Measurements from ENCODE around the gene CLBA1. TPM values are rescaled to one million over a fixed set of nuclear protein-coding genes. Genes with fewer than 3 reads are reported as not detected.

Gene CLBA1
- under 1 TPM in 2 of 3 donors, not detected in 1; 0.37 to 0.57 TPM for polyA plus RNA-seq

DNA sequence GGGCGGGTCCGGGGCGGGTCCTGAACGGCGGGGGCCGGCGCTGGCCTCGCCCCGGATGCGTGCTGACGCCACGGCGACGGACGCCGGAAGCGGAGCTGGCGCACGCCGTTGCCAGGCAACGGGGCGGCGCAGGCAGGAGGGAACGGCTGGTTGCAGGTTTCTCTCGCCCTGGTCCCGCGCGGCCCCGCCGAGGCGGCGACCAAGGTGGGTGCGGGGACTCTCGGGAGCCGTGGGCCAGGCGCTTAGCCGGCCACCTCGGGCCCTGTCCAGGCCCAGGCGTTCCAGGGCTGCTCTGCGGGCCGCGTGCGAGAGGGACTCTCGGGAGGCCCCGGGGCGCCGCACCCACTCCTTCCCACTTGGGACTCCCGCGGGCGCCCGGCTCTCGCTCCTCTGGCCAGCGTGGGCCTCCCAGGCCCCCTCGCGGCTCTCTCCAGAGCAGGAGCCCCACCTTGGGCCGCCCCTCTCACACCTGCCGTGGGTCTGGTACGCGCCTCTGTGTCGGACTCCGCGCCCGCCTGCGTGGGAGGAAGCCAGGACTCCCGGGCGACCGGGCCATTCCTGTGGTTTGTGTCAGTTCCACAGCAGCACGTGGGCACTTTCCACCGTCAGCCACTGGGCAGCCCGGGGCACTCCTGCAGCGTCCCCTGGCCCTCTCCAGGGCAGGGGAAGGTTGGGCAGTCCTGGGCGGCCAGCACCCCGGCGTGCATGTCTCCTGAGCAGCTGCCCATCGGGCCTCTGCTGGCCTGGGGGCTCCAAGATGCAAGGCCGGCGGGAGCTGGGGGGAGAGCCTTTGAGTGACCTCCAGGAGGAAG lies at the start of gene CLBA1:
Gene CLBA1, plus strand, starts transcription at position 114 of the 812 bp plus-strand sequence. Its CDS starts 644 bp downstream, at position 758.
- peaks cover 3 to 7% (median 4%) of the 10 kb centered on the region in 3 donors for H3K27me3 Mint-ChIP-seq (ENCODE audit: low read depth in 3 of 3)
- DNase-seq: peak; percentile 90 to 93 (median 92)
- peaks cover 0 to 3% (median 0%) of the 10 kb centered on the region in 3 donors for H3K36me3 Mint-ChIP-seq
- H3K9me3 Mint-ChIP-seq: no peaks in the 10 kb centered on the region
- H3K27ac Mint-ChIP-seq: peak within 1 kb of the TSS in 5 of 6 donors; percentile 71 to 90 (median 76)
- peaks cover 5 to 7% of the 10 kb centered on the region in 2 donors for H3K4me1 Mint-ChIP-seq
- H3K4me3 Mint-ChIP-seq: peak within 1 kb of the TSS; percentile 73 to 85 (median 77)

GRCh38 chr14:104935955-104936354 lies 49.6 kb upstream of the CLBA1 start:
- no peaks in the 10 kb centered on the region for H3K9me3 Mint-ChIP-seq
- H3K4me3 Mint-ChIP-seq: no peak overlapping the region
- peaks cover 5 to 10% of the 10 kb centered on the region in 2 donors for H3K4me1 Mint-ChIP-seq
- no peak overlapping the region for H3K27ac Mint-ChIP-seq
- peaks cover 1 to 6% (median 4%) of the 10 kb centered on the region in 3 donors for H3K27me3 Mint-ChIP-seq (ENCODE audit: low read depth in 3 of 3)
- no peak for DNase-seq
- H3K36me3 Mint-ChIP-seq: no peaks in the 10 kb centered on the region

DNA sequence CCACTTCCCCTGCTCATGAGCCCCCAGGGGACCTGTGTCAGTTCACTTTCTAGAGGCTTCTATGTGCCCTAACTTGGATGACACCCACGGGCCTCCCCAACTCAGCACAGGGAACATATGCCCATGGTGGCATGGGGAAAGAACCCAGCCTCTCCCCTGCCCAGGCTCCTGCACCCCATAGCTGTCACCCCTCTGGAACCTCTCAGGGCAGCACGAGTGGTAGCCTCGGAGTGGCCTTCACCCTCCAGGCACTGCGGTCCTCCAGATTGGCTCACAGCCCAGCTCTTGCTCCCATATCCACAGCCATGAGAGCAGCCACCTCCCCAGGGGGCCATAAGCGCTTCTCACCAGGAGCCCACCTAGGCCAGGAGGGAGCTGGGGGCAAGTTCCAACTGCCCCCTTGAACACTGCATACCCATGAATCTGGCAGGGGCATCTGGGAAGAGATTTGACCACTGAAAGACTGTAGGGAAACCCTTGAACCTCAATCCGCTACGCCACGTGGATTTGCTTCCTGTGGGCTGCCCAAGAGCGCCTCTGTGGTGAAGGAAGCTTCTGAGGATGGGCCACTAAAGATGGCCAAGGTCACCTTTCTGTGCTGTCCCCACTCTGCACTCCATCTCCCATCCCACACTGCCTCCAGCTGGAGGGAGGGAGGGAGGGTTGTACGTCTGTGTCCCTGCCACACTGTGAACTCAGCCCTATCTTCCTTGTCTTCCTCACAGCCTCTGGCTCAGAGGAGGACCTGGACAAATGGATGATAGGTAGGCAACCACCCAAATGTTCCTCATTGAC lies 49.0 kb upstream of the CLBA1 start:
- H3K4me1 Mint-ChIP-seq: peaks cover 5 to 10% of the 10 kb centered on the region in 2 donors
- H3K27ac Mint-ChIP-seq: no peak overlapping the region
- H3K36me3 Mint-ChIP-seq: no peaks in the 10 kb centered on the region
- H3K27me3 Mint-ChIP-seq (ENCODE audit: low read depth in 3 of 3): peaks cover 1 to 6% (median 4%) of the 10 kb centered on the region in 3 donors
- DNase-seq: no peak
- H3K9me3 Mint-ChIP-seq: no peaks in the 10 kb centered on the region
- no peak overlapping the region for H3K4me3 Mint-ChIP-seq

- Mint-ChIP-seq H3K4me3 (no peak overlapping the region), H3K36me3 (no peaks in the 10 kb centered on the region), H3K9me3 (no peaks in the 10 kb centered on the region), H3K4me1 (peaks cover 5 to 10% of the 10 kb centered on the region in 2 donors), H3K27me3 (ENCODE audit: low read depth in 3 of 3) (peaks cover 1 to 6% (median 4%) of the 10 kb centered on the region in 3 donors), H3K27ac (no peak overlapping the region)
- no peak for DNase-seq
These were observed 48.4 kb upstream of the CLBA1 start for GRCh38 chr14:104937161-104937560.

DNA sequence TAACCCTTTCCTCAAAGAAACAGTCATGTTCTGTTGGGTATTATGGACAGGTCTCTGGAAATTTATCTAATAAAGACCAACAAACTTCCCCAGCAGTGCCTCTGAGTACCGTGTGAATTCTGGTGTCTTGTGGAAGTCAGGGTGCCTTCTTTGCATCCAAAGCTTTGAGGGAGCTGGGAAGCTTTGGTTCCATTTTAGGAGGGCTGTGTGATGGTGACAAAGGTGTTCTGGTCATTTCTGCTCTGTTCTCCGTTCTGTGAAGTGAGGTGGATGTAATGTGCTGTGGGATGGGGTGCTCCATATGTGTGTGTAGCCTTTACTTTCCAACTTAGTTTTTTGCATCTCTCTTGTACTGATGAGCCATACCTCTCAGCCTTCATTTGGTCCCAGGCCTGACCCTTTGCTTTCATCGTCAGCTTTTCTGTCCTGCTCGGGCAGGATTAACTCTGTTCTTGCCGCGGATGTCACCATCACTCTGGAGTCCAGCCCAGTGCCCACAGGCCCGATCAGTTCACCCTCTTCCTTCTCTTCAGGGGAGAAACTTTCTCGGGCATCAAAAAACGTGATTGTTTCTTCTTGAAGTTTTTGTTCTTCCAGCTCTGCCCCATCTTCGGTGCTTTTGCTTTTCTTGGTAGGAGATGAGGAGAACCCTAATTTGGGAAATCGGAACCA lies 47.8 kb upstream of the CLBA1 start:
- Mint-ChIP-seq H3K27me3 (ENCODE audit: low read depth in 3 of 3) (peaks cover 1 to 6% (median 4%) of the 10 kb centered on the region in 3 donors), H3K9me3 (no peaks in the 10 kb centered on the region), H3K4me1 (peaks cover 5 to 10% of the 10 kb centered on the region in 2 donors), H3K36me3 (no peaks in the 10 kb centered on the region), H3K27ac (no peak overlapping the region), H3K4me3 (no peak overlapping the region)
- DNase-seq: no peak

DNA sequence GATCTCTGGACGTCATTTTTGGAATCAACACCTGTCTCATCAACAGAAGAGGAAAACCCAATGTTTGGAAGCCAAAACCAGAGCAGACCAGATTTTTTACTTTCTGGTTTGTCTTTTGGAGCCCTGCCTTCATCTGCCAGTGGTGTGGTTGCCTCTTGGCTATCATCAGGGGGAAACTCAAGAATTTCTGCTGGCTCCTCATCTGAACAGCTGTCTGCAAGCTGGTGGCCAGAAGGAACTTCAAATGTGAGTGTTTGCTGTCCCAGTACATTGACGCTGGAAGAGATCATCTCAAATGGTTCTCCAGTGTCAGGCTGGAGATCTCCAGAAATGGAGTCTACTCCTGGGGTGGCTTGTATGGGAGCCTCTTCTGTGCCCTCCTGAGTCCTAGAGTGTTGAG lies 47.2 kb upstream of the CLBA1 start:
- Mint-ChIP-seq H3K27ac (no peak overlapping the region), H3K4me1 (peaks cover 5 to 10% of the 10 kb centered on the region in 2 donors), H3K9me3 (no peaks in the 10 kb centered on the region), H3K27me3 (ENCODE audit: low read depth in 3 of 3) (peaks cover 1 to 6% (median 4%) of the 10 kb centered on the region in 3 donors), H3K36me3 (no peaks in the 10 kb centered on the region), H3K4me3 (no peak overlapping the region)
- no peak for DNase-seq

GRCh38 chr14:104938960-104939359 lies 46.6 kb upstream of the CLBA1 start:
- Mint-ChIP-seq H3K27me3 (ENCODE audit: low read depth in 3 of 3) (peaks cover 1 to 6% (median 4%) of the 10 kb centered on the region in 3 donors), H3K36me3 (no peaks in the 10 kb centered on the region), H3K4me1 (peaks cover 5 to 10% of the 10 kb centered on the region in 2 donors), H3K27ac (no peak overlapping the region), H3K4me3 (no peak overlapping the region), H3K9me3 (no peaks in the 10 kb centered on the region)
- no peak for DNase-seq

GRCh38 chr14:104939666-104940410 lies 45.8 kb upstream of the CLBA1 start:
- DNase-seq: no peak
- H3K27ac Mint-ChIP-seq: no peak overlapping the region

GRCh38 chr14:104940526-104941150 lies 45.0 kb upstream of the CLBA1 start:
- no peak overlapping the region for H3K27ac Mint-ChIP-seq
- no peak overlapping the region for H3K4me3 Mint-ChIP-seq
- H3K4me1 Mint-ChIP-seq: no peaks in the 10 kb centered on the region
- no peaks in the 10 kb centered on the region for H3K9me3 Mint-ChIP-seq
- H3K27me3 Mint-ChIP-seq (ENCODE audit: low read depth in 3 of 3): peaks cover 0 to 6% (median 1%) of the 10 kb centered on the region in 3 donors
- no peak for DNase-seq
- H3K36me3 Mint-ChIP-seq: no peaks in the 10 kb centered on the region

More at GRCh38 chr14:104939666-104940410, 45.8 kb upstream of the CLBA1 start:
- H3K9me3 Mint-ChIP-seq: no peaks in the 10 kb centered on the region
- peaks cover 2 to 4% of the 10 kb centered on the region in 2 donors for H3K4me1 Mint-ChIP-seq
- H3K27me3 Mint-ChIP-seq (ENCODE audit: low read depth in 3 of 3): peaks cover 0 to 6% (median 1%) of the 10 kb centered on the region in 3 donors
- H3K4me3 Mint-ChIP-seq: no peak overlapping the region
- H3K36me3 Mint-ChIP-seq: no peaks in the 10 kb centered on the region

DNA sequence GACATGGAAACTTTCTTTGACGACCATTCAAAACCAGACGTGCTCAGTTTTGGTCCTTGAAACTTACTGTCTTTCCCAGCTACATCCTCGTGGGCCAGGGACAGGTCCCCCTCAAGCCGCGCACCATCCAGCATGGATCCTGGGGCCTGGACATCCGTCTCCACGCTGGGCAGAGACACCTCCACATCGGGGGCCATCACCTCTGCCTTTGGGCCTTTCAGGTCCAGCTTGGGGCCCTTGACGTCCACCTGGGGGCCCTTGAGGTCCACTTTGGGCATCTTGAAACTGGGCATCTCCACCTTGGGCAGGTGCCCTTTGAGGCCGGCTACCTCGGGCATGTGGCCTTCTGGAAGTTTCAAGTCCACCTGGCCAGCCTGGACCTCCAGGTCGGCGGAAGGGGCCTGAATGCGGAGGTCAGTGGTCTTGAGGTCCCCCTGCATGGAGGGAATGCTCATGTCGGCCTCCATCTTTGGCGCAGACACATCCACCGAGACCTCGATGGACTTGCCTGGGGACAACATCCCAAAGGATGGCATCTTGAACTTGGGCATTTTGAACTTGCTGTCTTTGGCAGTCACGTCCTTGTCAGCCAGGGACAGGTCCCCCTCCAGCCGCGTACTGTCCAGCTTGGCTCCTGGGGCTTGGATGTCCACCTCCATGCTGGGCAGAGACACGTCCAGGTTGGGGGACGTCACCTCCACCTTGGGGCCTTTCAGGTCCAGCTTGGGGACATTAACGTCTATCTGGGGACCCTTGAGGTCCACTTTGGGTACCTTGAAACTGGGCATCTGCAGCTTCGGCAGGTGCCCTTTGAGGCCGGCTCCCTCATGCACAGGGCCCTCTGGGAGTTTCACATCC lies 43.9 kb upstream of the CLBA1 start:
- Mint-ChIP-seq H3K9me3 (no peaks in the 10 kb centered on the region), H3K27me3 (ENCODE audit: low read depth in 3 of 3) (peaks cover 0 to 5% (median 0%) of the 10 kb centered on the region in 3 donors), H3K4me1 (no peaks in the 10 kb centered on the region), H3K4me3 (no peak overlapping the region), H3K36me3 (no peaks in the 10 kb centered on the region), H3K27ac (no peak overlapping the region)
- DNase-seq: no peak

DNA sequence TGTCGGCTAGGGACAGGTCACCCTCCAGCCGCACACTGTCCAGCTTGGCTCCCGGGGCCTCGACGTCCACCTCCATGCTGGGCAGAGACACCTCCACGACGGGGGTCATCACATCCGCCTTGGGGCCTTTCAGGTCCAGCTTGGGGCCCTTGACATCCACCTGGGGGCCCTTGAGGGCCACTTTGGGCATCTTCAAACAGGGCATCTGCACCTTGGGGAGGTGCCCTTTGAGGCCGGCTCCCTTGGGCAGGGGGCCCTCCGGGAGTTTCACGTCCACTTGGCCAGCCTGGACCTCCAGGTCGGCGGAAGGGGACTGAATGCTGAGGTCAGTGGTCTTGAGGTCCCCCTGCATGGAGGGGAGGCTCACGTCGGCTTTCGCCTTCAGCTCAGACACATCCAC lies 43.0 kb upstream of the CLBA1 start:
- no peaks in the 10 kb centered on the region for H3K36me3 Mint-ChIP-seq
- peaks cover 0 to 3% (median 0%) of the 10 kb centered on the region in 3 donors for H3K27me3 Mint-ChIP-seq (ENCODE audit: low read depth in 3 of 3)
- H3K4me3 Mint-ChIP-seq: no peak overlapping the region

More for the DNA sequence above, 43.0 kb upstream of the CLBA1 start:
- no peak for DNase-seq
- no peaks in the 10 kb centered on the region for H3K4me1 Mint-ChIP-seq
- H3K27ac Mint-ChIP-seq: no peak overlapping the region
- H3K9me3 Mint-ChIP-seq: no peaks in the 10 kb centered on the region
